ENCODE measurements around the gene CUL4A. TPM values are rescaled to one million over a fixed set of nuclear protein-coding genes. Genes with fewer than 3 reads are reported as not detected.

Gene CUL4A
- total and polyA plus RNA-seq, 9 of the 15 experiments (the other 6 are each of a cell fraction or from before 2014, with no cell fraction given): 21.1 to 92.0 (median 63.2) TPM

DNA sequence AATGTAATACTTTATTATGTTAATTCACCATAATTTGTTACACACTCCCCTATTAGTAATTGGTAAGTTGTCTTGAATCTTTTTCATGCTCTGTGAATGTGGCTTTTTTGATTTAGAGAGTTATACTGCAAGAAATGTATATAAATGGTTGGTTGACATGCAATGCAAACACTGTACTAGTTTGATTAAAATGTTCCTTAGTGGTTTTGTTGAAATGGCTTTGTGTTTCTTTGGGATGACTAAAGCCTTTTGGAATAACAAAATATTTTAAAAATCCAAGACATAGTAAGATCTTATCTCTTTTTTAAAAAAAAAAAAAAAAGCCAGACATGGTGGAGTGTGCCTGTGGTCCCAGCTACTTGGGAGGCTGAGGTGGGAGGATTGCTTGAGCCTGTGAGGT, 98.1 kb downstream of the CUL4A start:
- DNase-seq (ENCODE audit: extremely low read depth in 1 of 4, low spot score in 3 of 4) (no peak), FAIRE-seq (no peak), ATAC-seq (no peak)
- Histone ChIP-seq H3K9me1 (ENCODE audit: control insufficient read depth, insufficient read depth, low read length) (no peaks in the 10 kb centered on the region), H3K4me2 (ENCODE audit: insufficient read depth, low read length) (no peak overlapping the region), H4K20me1 (replicated peaks; ENCODE audit: control insufficient read depth, insufficient read depth, low read length) (no peaks in the 10 kb centered on the region), H3K9me3 (replicated peaks; ENCODE audit: control insufficient read depth, insufficient read depth, low read depth, low read length) (no peaks in the 10 kb centered on the region), H3K9ac (ENCODE audit: insufficient read depth in 1 of 2, low read depth in 2 of 2, low read length in 2 of 2) (no peak overlapping the region), H3K36me3 (ENCODE audit: control insufficient read depth, insufficient read depth, low read length) (peaks cover 34% of the 10 kb centered on the region; the same call in 2 of the 3 replicates), H3K4me3 (no peak overlapping the region), H3K4me1 (replicated peaks in 1 of 2; ENCODE audit: control insufficient read depth in 2 of 2, insufficient read depth in 2 of 2, low read length in 2 of 2) (no peaks in the 10 kb centered on the region; a peak in 1 of 5 replicates), H3K79me2 (ENCODE audit: control insufficient read depth, insufficient read depth, low read length) (peaks cover 17% of the 10 kb centered on the region), H2AFZ (ENCODE audit: low read depth, low read length) (no peak overlapping the region), H3K27me3 (ENCODE audit: control insufficient read depth in 2 of 2, insufficient read depth in 2 of 2, low read length in 2 of 2) (no peaks in the 10 kb centered on the region), H3K27ac (ENCODE audit: extremely low read depth, low read depth, low read length) (no peak overlapping the region)
- in situ Hi-C loops (cut with MboI): no loop called here
- intact Hi-C loops (cut with micrococcal nuclease): no loop called here
- TF ChIP-seq HDGF (IDR thresholded peaks at IDR 0.05) (no peak), NCOA4 (IDR thresholded peaks at IDR 0.05; ENCODE audit: partially characterized antibody) (no peak), MED1 (CRISPR knock-in tag; IDR thresholded peaks at IDR 0.05; ENCODE audit: borderline replicate concordance) (no peak)
- BruUV-seq (replicated peaks): no TSS peak
- POLR2A ChIA-PET: interaction anchor here (0.6 to 1.1 kb wide), 3 partner anchors 14 to 20 kb away, joined by 3 to 4 read pairs (median 3); no protein-coding TSS in a partner anchor
- CTCF ChIA-PET (ENCODE audit: low intra/inter-chr PET ratio): no interaction called here

DNA sequence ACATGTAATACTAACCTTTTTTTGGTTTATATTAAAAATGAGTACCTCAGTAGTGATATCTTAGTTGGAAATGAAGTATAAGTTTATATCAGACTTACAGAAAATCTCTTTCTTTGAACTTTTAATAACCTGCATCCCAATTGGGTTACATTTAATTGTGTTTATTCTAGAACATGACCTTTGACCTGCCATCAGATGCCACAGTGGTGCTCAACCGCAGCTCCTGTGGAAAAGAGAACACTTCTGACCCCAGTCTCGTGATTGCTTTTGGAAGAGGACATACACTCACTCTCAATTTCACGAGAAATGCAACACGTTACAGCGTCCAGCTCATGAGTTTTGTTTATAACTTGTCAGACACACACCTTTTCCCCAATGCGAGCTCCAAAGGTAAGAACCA, 100.1 kb downstream of the CUL4A start:
- BruUV-seq (replicated peaks): no TSS peak
- no peaks in the 10 kb centered on the region for H3K9me3 ChIP-seq (replicated peaks; ENCODE audit: control insufficient read depth, insufficient read depth, low read depth, low read length)
- TF ChIP-seq, protein P1, sequence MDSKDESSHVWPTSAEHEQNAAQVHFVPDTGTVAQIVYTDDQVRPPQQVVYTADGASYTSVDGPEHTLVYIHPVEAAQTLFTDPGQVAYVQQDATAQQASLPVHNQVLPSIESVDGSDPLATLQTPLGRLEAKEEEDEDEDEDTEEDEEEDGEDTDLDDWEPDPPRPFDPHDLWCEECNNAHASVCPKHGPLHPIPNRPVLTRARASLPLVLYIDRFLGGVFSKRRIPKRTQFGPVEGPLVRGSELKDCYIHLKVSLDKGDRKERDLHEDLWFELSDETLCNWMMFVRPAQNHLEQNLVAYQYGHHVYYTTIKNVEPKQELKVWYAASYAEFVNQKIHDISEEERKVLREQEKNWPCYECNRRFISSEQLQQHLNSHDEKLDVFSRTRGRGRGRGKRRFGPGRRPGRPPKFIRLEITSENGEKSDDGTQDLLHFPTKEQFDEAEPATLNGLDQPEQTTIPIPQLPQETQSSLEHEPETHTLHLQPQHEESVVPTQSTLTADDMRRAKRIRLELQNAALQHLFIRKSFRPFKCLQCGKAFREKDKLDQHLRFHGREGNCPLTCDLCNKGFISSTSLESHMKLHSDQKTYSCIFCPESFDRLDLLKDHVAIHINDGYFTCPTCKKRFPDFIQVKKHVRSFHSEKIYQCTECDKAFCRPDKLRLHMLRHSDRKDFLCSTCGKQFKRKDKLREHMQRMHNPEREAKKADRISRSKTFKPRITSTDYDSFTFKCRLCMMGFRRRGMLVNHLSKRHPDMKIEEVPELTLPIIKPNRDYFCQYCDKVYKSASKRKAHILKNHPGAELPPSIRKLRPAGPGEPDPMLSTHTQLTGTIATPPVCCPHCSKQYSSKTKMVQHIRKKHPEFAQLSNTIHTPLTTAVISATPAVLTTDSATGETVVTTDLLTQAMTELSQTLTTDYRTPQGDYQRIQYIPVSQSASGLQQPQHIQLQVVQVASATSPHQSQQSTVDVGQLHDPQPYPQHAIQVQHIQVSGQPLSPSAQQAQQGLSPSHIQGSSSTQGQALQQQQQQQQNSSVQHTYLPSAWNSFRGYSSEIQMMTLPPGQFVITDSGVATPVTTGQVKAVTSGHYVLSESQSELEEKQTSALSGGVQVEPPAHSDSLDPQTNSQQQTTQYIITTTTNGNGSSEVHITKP (IDR thresholded peaks at IDR 0.05; ENCODE audit: partially characterized antibody): no peak
- TF ChIP-seq CAMTA2 (CRISPR knock-in tag; conservative IDR thresholded peaks at IDR 0.05): no peak
- TF ChIP-seq ZKSCAN8 (CRISPR knock-in tag; IDR thresholded peaks at IDR 0.05): no peak
- TF ChIP-seq, protein P2, sequence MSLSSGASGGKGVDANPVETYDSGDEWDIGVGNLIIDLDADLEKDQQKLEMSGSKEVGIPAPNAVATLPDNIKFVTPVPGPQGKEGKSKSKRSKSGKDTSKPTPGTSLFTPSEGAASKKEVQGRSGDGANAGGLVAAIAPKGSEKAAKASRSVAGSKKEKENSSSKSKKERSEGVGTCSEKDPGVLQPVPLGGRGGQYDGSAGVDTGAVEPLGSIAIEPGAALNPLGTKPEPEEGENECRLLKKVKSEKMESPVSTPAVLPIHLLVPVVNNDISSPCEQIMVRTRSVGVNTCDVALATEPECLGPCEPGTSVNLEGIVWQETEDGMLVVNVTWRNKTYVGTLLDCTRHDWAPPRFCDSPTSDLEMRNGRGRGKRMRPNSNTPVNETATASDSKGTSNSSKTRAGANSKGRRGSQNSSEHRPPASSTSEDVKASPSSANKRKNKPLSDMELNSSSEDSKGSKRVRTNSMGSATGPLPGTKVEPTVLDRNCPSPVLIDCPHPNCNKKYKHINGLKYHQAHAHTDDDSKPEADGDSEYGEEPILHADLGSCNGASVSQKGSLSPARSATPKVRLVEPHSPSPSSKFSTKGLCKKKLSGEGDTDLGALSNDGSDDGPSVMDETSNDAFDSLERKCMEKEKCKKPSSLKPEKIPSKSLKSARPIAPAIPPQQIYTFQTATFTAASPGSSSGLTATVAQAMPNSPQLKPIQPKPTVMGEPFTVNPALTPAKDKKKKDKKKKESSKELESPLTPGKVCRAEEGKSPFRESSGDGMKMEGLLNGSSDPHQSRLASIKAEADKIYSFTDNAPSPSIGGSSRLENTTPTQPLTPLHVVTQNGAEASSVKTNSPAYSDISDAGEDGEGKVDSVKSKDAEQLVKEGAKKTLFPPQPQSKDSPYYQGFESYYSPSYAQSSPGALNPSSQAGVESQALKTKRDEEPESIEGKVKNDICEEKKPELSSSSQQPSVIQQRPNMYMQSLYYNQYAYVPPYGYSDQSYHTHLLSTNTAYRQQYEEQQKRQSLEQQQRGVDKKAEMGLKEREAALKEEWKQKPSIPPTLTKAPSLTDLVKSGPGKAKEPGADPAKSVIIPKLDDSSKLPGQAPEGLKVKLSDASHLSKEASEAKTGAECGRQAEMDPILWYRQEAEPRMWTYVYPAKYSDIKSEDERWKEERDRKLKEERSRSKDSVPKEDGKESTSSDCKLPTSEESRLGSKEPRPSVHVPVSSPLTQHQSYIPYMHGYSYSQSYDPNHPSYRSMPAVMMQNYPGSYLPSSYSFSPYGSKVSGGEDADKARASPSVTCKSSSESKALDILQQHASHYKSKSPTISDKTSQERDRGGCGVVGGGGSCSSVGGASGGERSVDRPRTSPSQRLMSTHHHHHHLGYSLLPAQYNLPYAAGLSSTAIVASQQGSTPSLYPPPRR (CRISPR knock-in tag; IDR thresholded peaks at IDR 0.05; ENCODE audit: borderline replicate concordance): no peak
- no peak for TF ChIP-seq RBM15 (IDR thresholded peaks at IDR 0.05; ENCODE audit: insufficient read depth, low read length)

More for the DNA sequence above, 100.1 kb downstream of the CUL4A start:
- Histone ChIP-seq H3K36me3 (ENCODE audit: control insufficient read depth, insufficient read depth, low read length) (peaks cover 31% of the 10 kb centered on the region; the same call in 2 of the 3 replicates), H4K20me1 (replicated peaks; ENCODE audit: control insufficient read depth, insufficient read depth, low read length) (no peaks in the 10 kb centered on the region), H3K4me1 (replicated peaks in 1 of 2; ENCODE audit: control insufficient read depth in 2 of 2, insufficient read depth in 2 of 2, low read length in 2 of 2) (no peaks in the 10 kb centered on the region), H3K4me2 (ENCODE audit: insufficient read depth, low read length) (no peak overlapping the region), H3K4me3 (no peak overlapping the region), H2AFZ (ENCODE audit: low read depth, low read length) (no peak overlapping the region), H3K9me1 (ENCODE audit: control insufficient read depth, insufficient read depth, low read length) (no peaks in the 10 kb centered on the region), H3K79me2 (ENCODE audit: control insufficient read depth, insufficient read depth, low read length) (peaks cover 3% of the 10 kb centered on the region; the same call in 2 of the 3 replicates), H3K27me3 (ENCODE audit: control insufficient read depth in 2 of 2, insufficient read depth in 2 of 2, low read length in 2 of 2) (no peaks in the 10 kb centered on the region), H3K27ac (ENCODE audit: extremely low read depth, low read depth, low read length) (no peak overlapping the region), H3K9ac (ENCODE audit: insufficient read depth in 1 of 2, low read depth in 2 of 2, low read length in 2 of 2) (no peak overlapping the region)
- DNase-seq (ENCODE audit: extremely low read depth in 1 of 4, low spot score in 3 of 4) (no peak), FAIRE-seq (no peak), ATAC-seq (no peak)
- POLR2A ChIA-PET: no interaction called here
- CTCF ChIA-PET (ENCODE audit: low intra/inter-chr PET ratio): no interaction called here
- in situ Hi-C loops (cut with MboI): no loop called here
- 96% methylated on average over 6 of the region's 6 CpGs for WGBS (ENCODE audit: insufficient coverage, low coverage, missing lambda C conversion rate)
- intact Hi-C loops (cut with micrococcal nuclease): no loop called here

Data from K562 (cell line).